Measurements from ENCODE around the gene CIC. TPM values are rescaled to one million over a fixed set of nuclear protein-coding genes. Genes with fewer than 3 reads are reported as not detected.

The CIC gene
- total and polyA plus RNA-seq, 9 of the 15 experiments (the other 6 are each of a cell fraction or from before 2014, with no cell fraction given) = 0.07 to 44.7 (median 8.6) TPM

GRCh38 chr19:42268142-42268703, 829 bp upstream of the CIC start (continued):
- no peak for TF ChIP-seq BMI1 (IDR thresholded peaks at IDR 0.05; ENCODE audit: low read length)
- peak; percentile 90 for TF ChIP-seq ERF (CRISPR knock-in tag; IDR thresholded peaks at IDR 0.05)
- no peak for TF ChIP-seq PREB (CRISPR knock-in tag; IDR thresholded peaks at IDR 0.05)
- no peak for TF ChIP-seq CCAR2 (IDR thresholded peaks at IDR 0.05; ENCODE audit: low read depth, low read length)
- peak; percentile 96 to 98 for TF ChIP-seq FOXK2 (conservative IDR thresholded peaks at IDR 0.05 in 1 of 2, IDR thresholded peaks at IDR 0.05 in 1 of 2; ENCODE audit: low read depth in 2 of 2)
- no peak for TF ChIP-seq NR4A1 (CRISPR knock-in tag; IDR thresholded peaks at IDR 0.05)
- 0 out of 2 replicates have a peak, but pooled peaks have one; percentile 47 for TF ChIP-seq NR4A1 (tag; IDR thresholded peaks at IDR 0.05)
- TF ChIP-seq, protein P1, sequence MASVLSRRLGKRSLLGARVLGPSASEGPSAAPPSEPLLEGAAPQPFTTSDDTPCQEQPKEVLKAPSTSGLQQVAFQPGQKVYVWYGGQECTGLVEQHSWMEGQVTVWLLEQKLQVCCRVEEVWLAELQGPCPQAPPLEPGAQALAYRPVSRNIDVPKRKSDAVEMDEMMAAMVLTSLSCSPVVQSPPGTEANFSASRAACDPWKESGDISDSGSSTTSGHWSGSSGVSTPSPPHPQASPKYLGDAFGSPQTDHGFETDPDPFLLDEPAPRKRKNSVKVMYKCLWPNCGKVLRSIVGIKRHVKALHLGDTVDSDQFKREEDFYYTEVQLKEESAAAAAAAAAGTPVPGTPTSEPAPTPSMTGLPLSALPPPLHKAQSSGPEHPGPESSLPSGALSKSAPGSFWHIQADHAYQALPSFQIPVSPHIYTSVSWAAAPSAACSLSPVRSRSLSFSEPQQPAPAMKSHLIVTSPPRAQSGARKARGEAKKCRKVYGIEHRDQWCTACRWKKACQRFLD (CRISPR knock-in tag; IDR thresholded peaks at IDR 0.05) = peak; percentile 95
- peak; percentile 70; the same call in 1 of the 2 replicates for TF ChIP-seq CHCHD3 (CRISPR knock-in tag; IDR thresholded peaks at IDR 0.05)
- TF ChIP-seq TCF3 (CRISPR knock-in tag; IDR thresholded peaks at IDR 0.05) = no peak
- peak; percentile 71 for TF ChIP-seq NFYB (IDR thresholded peaks at IDR 0.05; ENCODE audit: extremely low read depth, insufficient read length)
- no peak for TF ChIP-seq GTF3C2 (IDR thresholded peaks at IDR 0.05; ENCODE audit: borderline replicate concordance, extremely low read depth, insufficient read length)
- TF ChIP-seq MTF1 (CRISPR knock-in tag; IDR thresholded peaks at IDR 0.05; ENCODE audit: borderline replicate concordance) = 0 out of 2 replicates have a peak, but pooled peaks have one; percentile 13
- no peak for TF ChIP-seq HOMEZ (CRISPR knock-in tag; IDR thresholded peaks at IDR 0.05)
- TF ChIP-seq NCOA6 (IDR thresholded peaks at IDR 0.05) = no peak
- peak; percentile 99 for TF ChIP-seq CC2D1A (IDR thresholded peaks at IDR 0.05)
- no peak for TF ChIP-seq ZBTB1 (CRISPR knock-in tag; IDR thresholded peaks at IDR 0.05; ENCODE audit: borderline replicate concordance, low read depth)
